ENCODE results near the gene HAGH.

The HAGH gene

GRCh38 chr16:1861730-1862129 lies 35.1 kb upstream of the HAGH start:
- TF ChIP-seq ISL1 (CRISPR knock-in tag; IDR thresholded peaks at IDR 0.05) (no peak), GLIS3 (CRISPR knock-in tag; IDR thresholded peaks at IDR 0.05) (no peak), BACH2 (CRISPR knock-in tag; IDR thresholded peaks at IDR 0.05; ENCODE audit: borderline replicate concordance) (no peak), ZFP3 (CRISPR knock-in tag; IDR thresholded peaks at IDR 0.05) (no peak), ESRRG (CRISPR knock-in tag; IDR thresholded peaks at IDR 0.05) (no peak), ZNF565 (CRISPR knock-in tag; conservative IDR thresholded peaks at IDR 0.05; ENCODE audit: low read depth) (no peak), TSHZ2 (CRISPR knock-in tag; IDR thresholded peaks at IDR 0.05) (no peak), PATZ1 (CRISPR knock-in tag; IDR thresholded peaks at IDR 0.05; ENCODE audit: borderline replicate concordance) (no peak), SNAI2 (CRISPR knock-in tag; IDR thresholded peaks at IDR 0.05) (no peak), OSR1 (CRISPR knock-in tag; IDR thresholded peaks at IDR 0.05) (no peak), TOX (CRISPR knock-in tag; IDR thresholded peaks at IDR 0.05; ENCODE audit: borderline replicate concordance) (no peak), ZNF8 (CRISPR knock-in tag; IDR thresholded peaks at IDR 0.05) (no peak), PPARA (CRISPR knock-in tag; IDR thresholded peaks at IDR 0.05; ENCODE audit: borderline replicate concordance) (no peak), TCF4 (CRISPR knock-in tag; IDR thresholded peaks at IDR 0.05; ENCODE audit: borderline replicate concordance) (no peak), ZNF70 (CRISPR knock-in tag; IDR thresholded peaks at IDR 0.05) (no peak), CSDC2 (CRISPR knock-in tag; IDR thresholded peaks at IDR 0.05) (no peak), POU6F1 (CRISPR knock-in tag; IDR thresholded peaks at IDR 0.05; ENCODE audit: borderline replicate concordance, low read depth) (no peak), ZFP30 (CRISPR knock-in tag; IDR thresholded peaks at IDR 0.05) (no peak), CSRNP3 (CRISPR knock-in tag; IDR thresholded peaks at IDR 0.05) (no peak)
- no peak for ATAC-seq

- TF ChIP-seq CSRNP3 (CRISPR knock-in tag; IDR thresholded peaks at IDR 0.05), result no peak
- ATAC-seq, result no peak
These were observed 33.0 kb upstream of the HAGH start for GRCh38 chr16:1859650-1860049.

- peak; percentile 47; the same call in 2 of the 3 replicates for ATAC-seq
- TF ChIP-seq ZNF70 (CRISPR knock-in tag; IDR thresholded peaks at IDR 0.05) (no peak), PATZ1 (CRISPR knock-in tag; IDR thresholded peaks at IDR 0.05; ENCODE audit: borderline replicate concordance) (no peak), GLIS3 (CRISPR knock-in tag; IDR thresholded peaks at IDR 0.05) (no peak), CSDC2 (CRISPR knock-in tag; IDR thresholded peaks at IDR 0.05) (no peak), ZC3H10 (CRISPR knock-in tag; IDR thresholded peaks at IDR 0.05) (no peak), SNAI2 (CRISPR knock-in tag; IDR thresholded peaks at IDR 0.05) (no peak), CREB5 (CRISPR knock-in tag; IDR thresholded peaks at IDR 0.05; ENCODE audit: low read depth) (no peak), ZFP30 (CRISPR knock-in tag; IDR thresholded peaks at IDR 0.05) (no peak), OSR1 (CRISPR knock-in tag; IDR thresholded peaks at IDR 0.05) (no peak), ZNF565 (CRISPR knock-in tag; conservative IDR thresholded peaks at IDR 0.05; ENCODE audit: low read depth) (no peak), RARB (CRISPR knock-in tag; IDR thresholded peaks at IDR 0.05) (no peak), ESRRG (CRISPR knock-in tag; IDR thresholded peaks at IDR 0.05) (no peak), CSRNP3 (CRISPR knock-in tag; IDR thresholded peaks at IDR 0.05) (no peak)
These were observed 31.7 kb upstream of the HAGH start for GRCh38 chr16:1858189-1858865.
